SW 1271 (cell line): ENCODE measurements around the gene XRCC4.
"Not testable (repeated sequence)": the region's sequence is repeated elsewhere in the genome, so short reads cannot be mapped to it uniquely, and the experiment has no call there.

ENCODE experiments used
- DNase-seq, 2 experiments: peaks; one replicate each; lab custom pipeline; 2025; lab: John Stamatoyannopoulos, UW

XRCC4 gene

DNA sequence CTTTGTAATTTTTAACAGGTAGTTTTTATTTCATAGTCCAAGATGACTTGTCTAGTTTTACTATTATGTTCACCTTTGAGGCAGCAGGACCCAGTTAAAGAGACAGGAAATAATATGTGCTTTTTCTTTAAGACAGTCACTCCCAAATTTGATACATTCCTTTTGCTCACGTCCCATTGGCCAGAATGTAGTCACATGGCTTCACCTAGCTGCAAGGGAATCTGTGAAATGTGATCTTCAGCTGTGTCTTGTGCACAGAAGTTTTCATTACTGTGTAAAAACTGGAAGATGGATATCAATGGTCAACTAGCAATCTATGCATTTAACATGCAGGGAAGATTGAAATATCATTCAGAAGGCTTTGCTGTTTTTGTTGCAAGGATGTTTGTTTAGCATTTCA, 41.1 kb downstream of the XRCC4 start:
- DNase-seq = no peak

GRCh38 chr5:83118976-83119375, 41.6 kb downstream of the XRCC4 start:
- DNase-seq = no peak

DNA sequence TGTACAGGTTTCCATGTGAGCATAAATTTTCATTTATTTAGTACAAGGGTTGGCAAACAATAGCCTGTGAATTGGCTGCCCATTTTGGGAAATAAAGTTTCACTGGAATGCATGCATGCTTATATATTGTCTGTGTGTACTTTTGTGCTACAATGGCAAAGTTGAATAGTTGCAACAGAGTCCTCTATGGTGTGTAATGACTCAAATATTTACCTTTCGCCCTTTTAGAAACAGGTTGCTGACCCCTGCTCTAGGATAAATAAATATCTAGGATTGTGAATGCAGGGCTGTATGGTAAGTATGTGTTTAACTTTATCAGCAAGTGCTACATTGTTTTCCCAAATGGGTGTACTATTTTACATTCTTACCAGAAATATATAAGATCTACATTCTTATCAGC, 47.2 kb downstream of the XRCC4 start:
- no peak for DNase-seq

DNA sequence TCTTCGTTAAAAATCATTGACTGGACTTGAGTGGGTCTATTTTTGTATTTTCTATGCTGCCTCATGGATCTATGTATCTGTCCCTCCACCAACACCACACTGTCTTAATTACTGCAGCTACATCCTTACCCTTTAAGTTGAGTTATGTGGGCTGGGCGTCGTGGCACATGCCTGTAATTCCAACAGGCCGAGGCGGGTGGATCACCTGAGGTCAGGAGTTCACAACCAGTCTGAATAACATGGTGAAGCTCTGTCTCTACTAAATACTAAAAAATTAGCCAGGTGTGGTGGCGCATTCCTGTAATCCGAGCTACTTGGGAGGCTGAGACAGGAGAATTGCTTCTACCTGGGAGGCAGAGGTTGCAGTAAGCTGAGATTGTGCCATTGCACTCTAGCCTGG, 48.2 kb downstream of the XRCC4 start:
- DNase-seq = no peak

GRCh38 chr5:83126501-83126900, 49.2 kb downstream of the XRCC4 start:
- DNase-seq = no peak

- DNase-seq = no peak
Observed at GRCh38 chr5:83133797-83134196, 56.5 kb downstream of the XRCC4 start.

- no peak for DNase-seq
Observed at GRCh38 chr5:83142526-83142925, 65.2 kb downstream of the XRCC4 start.

GRCh38 chr5:83145241-83145640, 67.9 kb downstream of the XRCC4 start:
- no peak for DNase-seq

DNA sequence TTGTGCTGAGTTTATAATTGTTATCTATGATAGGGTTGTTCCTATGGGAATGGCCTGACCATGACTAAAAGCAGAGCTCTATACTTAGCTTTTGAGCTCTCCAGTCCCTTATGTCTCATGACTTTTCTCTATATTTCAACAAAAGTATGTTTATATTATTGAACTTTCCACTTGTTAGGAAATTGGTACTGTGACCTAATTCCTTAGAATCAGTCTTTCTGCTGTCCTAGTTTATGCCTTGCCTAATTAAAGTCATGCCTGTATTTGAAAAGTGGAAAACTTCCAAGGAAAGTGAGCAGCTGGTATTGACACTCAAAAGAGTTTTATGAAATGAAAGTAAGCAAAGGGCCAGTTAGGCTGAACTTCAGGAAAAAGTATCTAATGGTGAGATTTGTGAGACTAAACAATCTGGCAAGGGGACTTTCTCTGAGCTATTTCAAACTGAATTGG, 68.6 kb downstream of the XRCC4 start:
- DNase-seq = no peak

GRCh38 chr5:83146441-83146840, 69.1 kb downstream of the XRCC4 start:
- DNase-seq = no peak

DNA sequence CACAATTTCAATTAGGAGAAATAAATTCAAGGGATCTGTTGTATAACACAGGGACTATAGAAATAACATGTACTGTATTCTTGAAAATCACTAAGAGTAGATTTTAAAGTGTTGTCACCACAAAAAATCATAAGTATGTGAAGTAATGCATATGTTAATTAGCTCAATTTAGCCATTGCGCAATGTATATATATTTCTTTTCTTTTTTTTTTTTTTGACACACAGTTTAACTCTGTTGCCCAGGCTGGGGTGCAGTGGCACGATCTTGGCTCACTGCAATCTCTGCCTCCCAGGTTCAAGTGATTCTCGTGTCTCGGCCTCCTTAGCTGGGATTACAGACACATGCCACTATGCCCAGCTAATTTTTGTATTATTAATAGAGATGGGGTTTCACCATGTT, 70.2 kb downstream of the XRCC4 start:
- no peak for DNase-seq

- DNase-seq = no peak
Observed at GRCh38 chr5:83148370-83148769, 71.0 kb downstream of the XRCC4 start.

- no peak for DNase-seq
Observed at GRCh38 chr5:83149671-83150070, 72.3 kb downstream of the XRCC4 start.

- no peak for DNase-seq
Observed at GRCh38 chr5:83151821-83152220, 74.5 kb downstream of the XRCC4 start.

GRCh38 chr5:83152996-83153395, 75.6 kb downstream of the XRCC4 start:
- not testable (repeated sequence) for DNase-seq

GRCh38 chr5:83156001-83156400, 78.7 kb downstream of the XRCC4 start:
- DNase-seq = no peak

- DNase-seq = no peak
Observed at GRCh38 chr5:83157163-83157562, 79.8 kb downstream of the XRCC4 start.

- no peak for DNase-seq
Observed at GRCh38 chr5:83162601-83163000, 85.3 kb downstream of the XRCC4 start.

GRCh38 chr5:83167538-83167937, 90.2 kb downstream of the XRCC4 start:
- no peak for DNase-seq

- DNase-seq = no peak
Observed at GRCh38 chr5:83169571-83170337, 92.4 kb downstream of the XRCC4 start.

DNA sequence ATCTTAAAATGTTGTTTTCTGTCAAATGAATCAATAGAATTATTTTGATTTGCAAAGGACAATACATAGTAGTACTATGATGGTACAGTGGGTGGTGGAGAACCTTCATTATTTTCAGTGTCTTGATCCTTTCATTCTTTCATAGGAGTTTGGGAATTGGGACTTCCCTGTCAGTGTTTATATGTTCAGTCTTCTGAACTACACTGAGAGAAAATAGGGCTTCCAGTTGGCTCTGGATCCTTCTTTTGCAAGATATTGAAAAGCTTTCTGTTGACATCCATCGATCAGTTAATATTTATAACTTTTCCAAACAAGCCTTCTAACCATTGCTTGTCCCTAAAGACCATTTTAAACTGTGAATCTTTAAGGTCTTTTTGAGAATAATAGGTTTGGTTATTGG, 94.7 kb downstream of the XRCC4 start:
- no peak for DNase-seq

DNA sequence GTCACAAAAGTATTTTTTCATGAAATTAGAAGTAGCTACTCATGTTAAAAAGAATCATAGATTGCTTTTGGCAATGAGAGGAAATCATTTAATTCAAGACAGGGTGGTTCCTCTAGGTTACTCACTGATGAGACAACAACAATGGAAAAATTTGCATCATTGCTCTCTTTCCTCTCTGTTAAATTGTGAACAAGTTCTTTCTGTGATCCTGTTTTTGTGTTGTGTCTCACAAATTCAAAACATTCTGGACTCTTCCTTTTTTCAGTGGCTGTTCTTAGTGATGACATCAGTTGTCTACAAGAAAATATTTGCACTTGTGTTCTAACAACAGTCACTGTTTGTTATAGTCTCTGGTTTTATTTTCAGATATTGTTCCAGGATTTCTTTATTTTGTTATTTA, 95.3 kb downstream of the XRCC4 start:
- DNase-seq = no peak

- DNase-seq = no peak
Observed at GRCh38 chr5:83173826-83174225, 96.5 kb downstream of the XRCC4 start.

DNA sequence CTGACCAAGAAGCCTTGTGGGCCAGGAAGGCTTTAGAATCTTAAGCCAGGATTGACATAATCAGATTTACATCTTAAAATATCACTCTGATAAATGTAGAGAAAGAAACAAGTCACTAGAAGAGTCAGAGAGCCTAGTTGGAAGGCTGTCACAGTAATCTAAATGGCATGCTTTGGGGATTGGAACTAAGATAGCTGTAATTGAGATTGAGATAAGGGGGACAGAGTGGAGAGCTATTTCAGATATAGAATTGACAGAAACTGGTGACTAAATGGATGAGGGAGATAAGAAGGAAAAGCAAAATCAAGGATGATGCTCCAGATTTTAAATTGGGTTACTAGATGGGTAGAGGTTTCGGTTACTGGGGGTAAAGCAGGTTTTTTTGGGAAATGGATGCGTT, 100.5 kb downstream of the XRCC4 start:
- no peak for DNase-seq
